ENCODE data around the gene CTSW. TPM values are rescaled to one million over a fixed set of nuclear protein-coding genes. Genes with fewer than 3 reads are reported as not detected.

CTSW gene
- total and polyA plus RNA-seq, 4 experiments from 2014 or later = 30.1 to 107 (median 55.6) TPM

- DNase-seq = no peak
- peak overlapping the region; percentile 84 to 98 (median 95) for H3K27ac Mint-ChIP-seq
- H3K27me3 Mint-ChIP-seq = no peaks in the 10 kb centered on the region
- intact Hi-C loops (cut with micrococcal nuclease) = loop anchor here (1.0 to 2.0 kb wide), 5 partner anchors 9 to 74 kb away; partner anchors contain the start of genes BANF1, C11orf68, CCDC85B and DRAP1
- peak overlapping the region; percentile 15 to 90 (median 80) for H3K4me3 Mint-ChIP-seq
- Histone ChIP-seq H3K27ac (ENCODE audit: low read depth, low read length) (peak overlapping the region; percentile 72), H3K27me3 (ENCODE audit: insufficient read depth, low read length) (no peaks in the 10 kb centered on the region), H3K4me1 (ENCODE audit: insufficient read depth, low read length) (peaks cover 24% of the 10 kb centered on the region), H3K4me3 (ENCODE audit: low read length in 2 of 2) (peak overlapping the region in 1 of 2 donors; percentile 66), H3K36me3 (ENCODE audit: insufficient read depth, low read length) (no peaks in the 10 kb centered on the region), H3K9me3 (ENCODE audit: control insufficient read depth in 1 of 2, low read length in 2 of 2) (no peaks in the 10 kb centered on the region)
- H3K9me3 Mint-ChIP-seq = no peaks in the 10 kb centered on the region
- ChIA-PET POLR2A (ENCODE audit: partially characterized antibody) (interaction anchor here (1.1 to 14.1 kb wide), 9 partner anchors 10 to 74 kb away, joined by 4 to 320 read pairs (median 6); partner anchors contain the start of genes BANF1, C11orf68, CCDC85B and DRAP1), CTCF (ENCODE audit: partially characterized antibody) (interaction anchor here (0.6 to 2.9 kb wide), 6 partner anchors 30 to 100 kb away, joined by 3 to 21 read pairs (median 7); partner anchors contain the start of genes CCDC85B and FIBP)
- peaks cover 17 to 29% (median 22%) of the 10 kb centered on the region in 4 donors for H3K4me1 Mint-ChIP-seq
- H3K36me3 Mint-ChIP-seq = no peaks in the 10 kb centered on the region
These were observed 49.0 kb downstream of the CTSW start for GRCh38 chr11:65928667-65929066.

DNA sequence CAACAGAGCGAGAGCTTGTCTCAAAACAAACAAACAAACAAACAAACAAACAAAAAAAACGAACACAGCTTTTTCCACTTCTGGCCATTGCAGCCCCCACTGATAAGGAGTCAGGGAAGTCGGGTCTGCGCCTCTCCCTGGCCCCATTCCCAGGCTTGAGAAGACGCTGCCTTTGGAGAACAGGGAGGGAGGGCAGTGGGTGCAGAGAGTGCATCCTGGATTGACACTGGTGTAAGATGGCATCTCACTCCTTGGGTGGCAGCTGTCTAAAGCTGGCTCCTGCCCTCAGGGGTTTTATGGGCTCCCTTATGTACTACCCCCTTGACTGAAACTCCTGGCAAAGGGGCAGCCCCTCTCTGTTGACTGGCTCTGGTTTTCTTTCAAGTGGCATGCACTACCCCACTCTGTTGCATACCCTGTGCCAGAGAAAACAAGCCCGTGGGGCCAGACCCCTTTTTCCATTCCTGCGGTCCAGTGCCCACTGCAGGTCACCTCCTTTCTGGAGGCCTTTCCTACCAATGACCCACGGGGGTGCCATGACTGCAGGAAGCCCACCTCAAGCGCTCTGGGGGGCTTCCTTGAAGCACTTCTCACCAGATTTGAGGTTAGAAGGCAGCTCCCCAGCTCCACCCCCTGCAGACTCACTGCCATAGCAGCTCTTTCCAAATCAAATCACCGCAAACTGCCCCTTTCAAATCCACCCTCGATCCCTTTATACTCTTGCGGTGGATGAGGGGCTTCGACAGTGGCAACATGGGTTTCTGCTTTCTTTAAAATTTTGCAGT, 52.3 kb downstream of the CTSW start:
- POLR2A ChIA-PET (ENCODE audit: partially characterized antibody) = interaction anchor here (1.0 to 1.7 kb wide), 3 partner anchors 12 to 41 kb away, joined by 3 to 5 read pairs (median 4); partner anchors contain the start of genes C11orf68 and CCDC85B
- no peaks in the 10 kb centered on the region for H3K9me3 Mint-ChIP-seq
- H3K27me3 Mint-ChIP-seq = no peaks in the 10 kb centered on the region
- Histone ChIP-seq H3K4me3 (ENCODE audit: low read length in 2 of 2) (no peak overlapping the region), H3K9me3 (ENCODE audit: control insufficient read depth in 1 of 2, low read length in 2 of 2) (no peaks in the 10 kb centered on the region), H3K27ac (ENCODE audit: low read depth, low read length) (no peak overlapping the region), H3K4me1 (ENCODE audit: insufficient read depth, low read length) (peaks cover 23% of the 10 kb centered on the region), H3K36me3 (ENCODE audit: insufficient read depth, low read length) (no peaks in the 10 kb centered on the region), H3K27me3 (ENCODE audit: insufficient read depth, low read length) (no peaks in the 10 kb centered on the region)
- CTCF ChIA-PET (ENCODE audit: partially characterized antibody) = interaction anchor here (1.0 to 2.9 kb wide), 3 partner anchors 41 to 54 kb away, joined by 3 to 17 read pairs (median 8); partner anchors contain the start of gene CCDC85B
- H3K4me1 Mint-ChIP-seq = peaks cover 15 to 27% (median 20%) of the 10 kb centered on the region in 4 donors
- intact Hi-C loops (cut with micrococcal nuclease) = no loop called here
- H3K36me3 Mint-ChIP-seq = no peaks in the 10 kb centered on the region
- no peak for DNase-seq
- peak overlapping the region in 1 of 7 donors; percentile 70 for H3K27ac Mint-ChIP-seq
- H3K4me3 Mint-ChIP-seq = no peak overlapping the region

GRCh38 chr11:65932558-65932919, 52.9 kb downstream of the CTSW start:
- H3K4me3 ChIP-seq (ENCODE audit: low read length in 2 of 2) = no peak overlapping the region
- H3K9me3 ChIP-seq (ENCODE audit: control insufficient read depth in 1 of 2, low read length in 2 of 2) = no peaks in the 10 kb centered on the region
- H3K4me1 ChIP-seq (ENCODE audit: insufficient read depth, low read length) = peaks cover 18% of the 10 kb centered on the region
- no peak for DNase-seq
- Mint-ChIP-seq H3K4me1 (peaks cover 11 to 21% (median 15%) of the 10 kb centered on the region in 4 donors), H3K27me3 (no peaks in the 10 kb centered on the region), H3K9me3 (no peaks in the 10 kb centered on the region), H3K36me3 (no peaks in the 10 kb centered on the region), H3K27ac (no peak overlapping the region), H3K4me3 (no peak overlapping the region)
- no peaks in the 10 kb centered on the region for H3K36me3 ChIP-seq (ENCODE audit: insufficient read depth, low read length)
- intact Hi-C loops (cut with micrococcal nuclease) = no loop called here
- ChIA-PET POLR2A (ENCODE audit: partially characterized antibody) (interaction anchor here (1.1 to 1.7 kb wide), 2 partner anchors 13 to 42 kb away, joined by 3 to 5 read pairs; partner anchors contain the start of gene CCDC85B), CTCF (ENCODE audit: partially characterized antibody) (interaction anchor here (0.5 to 2.9 kb wide), 3 partner anchors 11 to 47 kb away, joined by 3 to 17 read pairs (median 8); partner anchors contain the start of gene CCDC85B)
- no peak overlapping the region for H3K27ac ChIP-seq (ENCODE audit: low read depth, low read length)
- no peaks in the 10 kb centered on the region for H3K27me3 ChIP-seq (ENCODE audit: insufficient read depth, low read length)

Other genes with a start within 250 kb of the CTSW start
- 100 to 1,000 TPM; 150 to 169 TPM for gene SIPA1, start 241.7 kb upstream of the CTSW start, total RNA-seq
- gene SIPA1, start 241.7 kb upstream of the CTSW start, polyA plus RNA-seq = 100 to 1,000 TPM in 1 of 2 donors, 10 to 100 TPM in 1; 50.1 to 204 TPM
- gene RELA, start 216.9 kb upstream of the CTSW start, total RNA-seq = 100 to 1,000 TPM; 170 to 173 TPM
- 10 to 100 TPM; 36.5 to 74.7 TPM for gene RELA, start 216.9 kb upstream of the CTSW start, polyA plus RNA-seq
- gene KAT5, start 167.6 kb upstream of the CTSW start, total RNA-seq = 100 to 1,000 TPM in 1 of 2 experiments, 10 to 100 TPM in 1; 93.5 to 106 TPM
- 10 to 100 TPM; 45.4 to 61.5 TPM for gene KAT5, start 167.6 kb upstream of the CTSW start, polyA plus RNA-seq
- 10 to 100 TPM; 69.1 to 69.7 TPM for gene RNASEH2C, start 159.0 kb upstream of the CTSW start, total RNA-seq
- gene RNASEH2C, start 159.0 kb upstream of the CTSW start, polyA plus RNA-seq = 10 to 100 TPM; 61.4 to 74.2 TPM
- gene AP5B1, start 98.9 kb upstream of the CTSW start, total RNA-seq = 10 to 100 TPM; 25.6 to 26.9 TPM
- 10 to 100 TPM in 1 of 2 donors, 1 to 10 TPM in 1; 5.2 to 13.7 TPM for gene AP5B1, start 98.9 kb upstream of the CTSW start, polyA plus RNA-seq
- not detected for gene OVOL1, start 92.8 kb upstream of the CTSW start, total RNA-seq
- not detected for gene OVOL1, start 92.8 kb upstream of the CTSW start, polyA plus RNA-seq
- gene SNX32, start 45.9 kb upstream of the CTSW start, total RNA-seq = under 1 TPM; 0.42 to 0.64 TPM
- gene SNX32, start 45.9 kb upstream of the CTSW start, polyA plus RNA-seq = under 1 TPM; 0.68 to 0.93 TPM
- 100 to 1,000 TPM; 540 to 578 TPM for gene CFL1, start 21.7 kb upstream of the CTSW start, total RNA-seq
- gene CFL1, start 21.7 kb upstream of the CTSW start, polyA plus RNA-seq = 1,000 to 10,000 TPM; 2,794 to 2,825 TPM
- 10 to 100 TPM; 93.6 to 95.5 TPM for gene MUS81, start 19.4 kb upstream of the CTSW start, total RNA-seq
- gene MUS81, start 19.4 kb upstream of the CTSW start, polyA plus RNA-seq = 10 to 100 TPM; 24.0 to 31.1 TPM
- 1 to 10 TPM; 6.0 to 8.3 TPM for gene EFEMP2, start 7.0 kb upstream of the CTSW start, total RNA-seq
- gene EFEMP2, start 7.0 kb upstream of the CTSW start, polyA plus RNA-seq = under 1 TPM; 0.40 to 0.55 TPM
- gene FIBP, start 8.6 kb downstream of the CTSW start, total RNA-seq = 10 to 100 TPM; 39.9 to 42.1 TPM
- gene FIBP, start 8.6 kb downstream of the CTSW start, polyA plus RNA-seq = 10 to 100 TPM; 79.3 to 99.0 TPM
- gene CCDC85B, start 10.8 kb downstream of the CTSW start, total RNA-seq = 10 to 100 TPM; 22.9 to 24.9 TPM
- 10 to 100 TPM; 60.0 to 68.3 TPM for gene CCDC85B, start 10.8 kb downstream of the CTSW start, polyA plus RNA-seq
- under 1 TPM; 0.39 to 0.79 TPM for gene FOSL1, start 20.6 kb downstream of the CTSW start, total RNA-seq
- under 1 TPM in 1 of 2 donors, not detected in 1; 0.81 TPM for gene FOSL1, start 20.6 kb downstream of the CTSW start, polyA plus RNA-seq
- gene C11orf68, start 39.2 kb downstream of the CTSW start, total RNA-seq = 10 to 100 TPM; 57.1 to 59.5 TPM
- 10 to 100 TPM; 48.0 to 81.6 TPM for gene C11orf68, start 39.2 kb downstream of the CTSW start, polyA plus RNA-seq
- gene DRAP1, start 39.6 kb downstream of the CTSW start, total RNA-seq = 10 to 100 TPM; 78.2 to 78.7 TPM
- gene DRAP1, start 39.6 kb downstream of the CTSW start, polyA plus RNA-seq = 100 to 1,000 TPM in 1 of 2 donors, 10 to 100 TPM in 1; 90.4 to 102 TPM
- not detected for gene TSGA10IP, start 65.6 kb downstream of the CTSW start, total RNA-seq
- gene TSGA10IP, start 65.6 kb downstream of the CTSW start, polyA plus RNA-seq = not detected
- 10 to 100 TPM; 83.9 to 90.6 TPM for gene SART1, start 81.9 kb downstream of the CTSW start, total RNA-seq
- 10 to 100 TPM; 11.5 to 50.5 TPM for gene SART1, start 81.9 kb downstream of the CTSW start, polyA plus RNA-seq
- gene EIF1AD, start 122.3 kb downstream of the CTSW start, total RNA-seq = 10 to 100 TPM; 60.2 to 65.4 TPM
- gene EIF1AD, start 122.3 kb downstream of the CTSW start, polyA plus RNA-seq = 10 to 100 TPM; 15.5 to 20.2 TPM
- gene BANF1, start 122.7 kb downstream of the CTSW start, total RNA-seq = 10 to 100 TPM; 90.8 to 92.9 TPM
- gene BANF1, start 122.7 kb downstream of the CTSW start, polyA plus RNA-seq = 100 to 1,000 TPM; 159 to 163 TPM
- not detected for gene CST6, start 132.2 kb downstream of the CTSW start, total RNA-seq
- not detected for gene CST6, start 132.2 kb downstream of the CTSW start, polyA plus RNA-seq
- not detected for gene CATSPER1, start 146.6 kb downstream of the CTSW start, total RNA-seq
- not detected for gene CATSPER1, start 146.6 kb downstream of the CTSW start, polyA plus RNA-seq
- gene GAL3ST3, start 169.3 kb downstream of the CTSW start, total RNA-seq = not detected
- gene GAL3ST3, start 169.3 kb downstream of the CTSW start, polyA plus RNA-seq = not detected
- gene SF3B2, start 172.5 kb downstream of the CTSW start, total RNA-seq = 100 to 1,000 TPM; 238 to 240 TPM
- 100 to 1,000 TPM in 1 of 2 donors, 10 to 100 TPM in 1; 74.4 to 128 TPM for gene SF3B2, start 172.5 kb downstream of the CTSW start, polyA plus RNA-seq
- gene PACS1, start 190.4 kb downstream of the CTSW start, total RNA-seq = 100 to 1,000 TPM; 251 to 262 TPM
- 100 to 1,000 TPM in 1 of 2 donors, 10 to 100 TPM in 1; 13.7 to 104 TPM for gene PACS1, start 190.4 kb downstream of the CTSW start, polyA plus RNA-seq

All from CD4-positive, alpha-beta memory T cell (primary cell).